Activated CD8-positive, alpha-beta memory T cell treated with anti-CD3 and anti-CD28 coated beads for 4 hours (primary cell): Measurements from ENCODE around the gene RBM20.
"Not testable (repeated sequence)": the region's sequence is repeated elsewhere in the genome, so short reads cannot be mapped to it uniquely, and the experiment has no call there.

Source experiments
- DNase-seq, 2 donors: peaks; one replicate each; pipeline ENCODE4 v3.0.0-alpha.2; 2020; ENCODE audit warnings: low read depth in 2 of 2

Gene RBM20

GRCh38 chr10:110643653-110644597 lies at the start of gene RBM20:
Gene RBM20 (plus strand): TSS chr10:110644336. CDS start chr10:110644455, 119 bp downstream.
- DNase-seq: no peak

GRCh38 chr10:110597476-110597875 lies 46.7 kb upstream of the RBM20 start:
- no peak for DNase-seq

GRCh38 chr10:110600487-110601101 lies 43.5 kb upstream of the RBM20 start:
- no peak for DNase-seq

GRCh38 chr10:110601581-110601980 lies 42.6 kb upstream of the RBM20 start:
- DNase-seq: no peak

- no peak for DNase-seq
These were observed 36.0 kb upstream of the RBM20 start for GRCh38 chr10:110608087-110608486.

- no peak for DNase-seq
These were observed 34.5 kb upstream of the RBM20 start for GRCh38 chr10:110609605-110610004.

- no peak for DNase-seq
These were observed 33.8 kb upstream of the RBM20 start for GRCh38 chr10:110610308-110610774.

- DNase-seq: not testable (repeated sequence)
These were observed 33.4 kb upstream of the RBM20 start for GRCh38 chr10:110610781-110611180.

GRCh38 chr10:110612087-110612486 lies 32.0 kb upstream of the RBM20 start:
- no peak for DNase-seq

- DNase-seq: no peak
These were observed 31.5 kb upstream of the RBM20 start for GRCh38 chr10:110612629-110613028.

GRCh38 chr10:110613341-110613995 lies 30.7 kb upstream of the RBM20 start:
- DNase-seq: no peak

- DNase-seq: no peak
These were observed 30.1 kb upstream of the RBM20 start for GRCh38 chr10:110613996-110614495.

GRCh38 chr10:110615057-110615747 lies 28.9 kb upstream of the RBM20 start:
- no peak for DNase-seq

GRCh38 chr10:110616493-110617033 lies 27.6 kb upstream of the RBM20 start:
- DNase-seq: no peak

GRCh38 chr10:110617425-110618229 lies 26.5 kb upstream of the RBM20 start:
- DNase-seq: no peak

- DNase-seq: no peak
These were observed 25.9 kb upstream of the RBM20 start for GRCh38 chr10:110618230-110618610.

- no peak for DNase-seq
These were observed 24.4 kb upstream of the RBM20 start for GRCh38 chr10:110619514-110620397.

- DNase-seq: no peak
These were observed 23.8 kb upstream of the RBM20 start for GRCh38 chr10:110620398-110620719.

GRCh38 chr10:110623316-110623715 lies 20.8 kb upstream of the RBM20 start:
- DNase-seq: not testable (repeated sequence)
